ENCODE results near the gene TPM4. TPM values are rescaled to one million over a fixed set of nuclear protein-coding genes. Genes with fewer than 3 reads are reported as not detected.

TPM4 gene
- total RNA-seq, 4 donors from 2014 or later: 471 to 530 (median 493) TPM

DNA sequence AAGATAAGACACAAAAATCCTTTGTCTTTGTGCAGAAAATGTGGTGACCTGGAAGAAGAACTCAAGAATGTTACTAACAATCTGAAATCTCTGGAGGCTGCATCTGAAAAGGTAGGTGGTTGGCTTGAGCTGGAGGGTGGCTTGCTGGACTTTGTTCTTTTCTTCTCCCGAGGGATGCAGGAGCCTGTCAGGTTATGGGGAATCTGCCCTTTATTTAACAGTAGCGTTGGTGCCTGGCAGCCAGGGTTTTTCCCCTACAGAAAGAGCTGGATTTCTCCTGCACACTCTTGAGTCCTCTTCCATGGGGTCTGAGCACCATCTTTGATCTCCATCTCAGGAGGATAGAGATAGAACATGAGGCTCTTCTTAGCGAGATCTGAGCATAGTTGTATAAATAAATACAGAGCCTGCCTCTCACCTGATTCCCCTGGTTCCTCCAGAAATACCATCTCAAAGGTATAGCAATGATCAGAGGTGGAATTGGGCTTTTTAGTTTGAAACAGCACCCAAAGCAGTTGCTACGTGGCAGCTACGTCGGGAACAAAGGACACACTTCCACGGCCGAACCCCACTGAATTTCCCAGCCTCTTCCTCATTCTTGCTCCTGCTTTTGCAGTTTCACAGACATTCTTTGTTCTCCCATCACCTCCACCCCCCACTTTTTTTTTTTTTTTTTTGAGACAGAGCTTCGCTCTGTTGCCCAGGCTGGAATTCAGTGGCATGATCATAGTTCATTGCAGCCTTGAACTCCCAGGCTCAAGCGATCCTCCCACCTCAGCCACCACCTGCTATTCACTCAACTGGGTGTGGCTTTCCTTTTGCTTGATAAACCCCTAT lies 12.9 kb downstream of the TPM4 start:
- H3K27me3 ChIP-seq: no peaks in the 10 kb centered on the region
- H3K36me3 ChIP-seq: peaks cover 16 to 100% (median 64%) of the 10 kb centered on the region in 3 donors
- no peak overlapping the region for H3K4me3 ChIP-seq
- H3K27ac ChIP-seq: peak overlapping the region; percentile 52 to 78 (median 65)
- TF ChIP-seq EP300 (IDR thresholded peaks at IDR 0.05) (no peak), POLR2A (IDR thresholded peaks at IDR 0.05) (no peak)
- TF ChIP-seq, protein P1, sequence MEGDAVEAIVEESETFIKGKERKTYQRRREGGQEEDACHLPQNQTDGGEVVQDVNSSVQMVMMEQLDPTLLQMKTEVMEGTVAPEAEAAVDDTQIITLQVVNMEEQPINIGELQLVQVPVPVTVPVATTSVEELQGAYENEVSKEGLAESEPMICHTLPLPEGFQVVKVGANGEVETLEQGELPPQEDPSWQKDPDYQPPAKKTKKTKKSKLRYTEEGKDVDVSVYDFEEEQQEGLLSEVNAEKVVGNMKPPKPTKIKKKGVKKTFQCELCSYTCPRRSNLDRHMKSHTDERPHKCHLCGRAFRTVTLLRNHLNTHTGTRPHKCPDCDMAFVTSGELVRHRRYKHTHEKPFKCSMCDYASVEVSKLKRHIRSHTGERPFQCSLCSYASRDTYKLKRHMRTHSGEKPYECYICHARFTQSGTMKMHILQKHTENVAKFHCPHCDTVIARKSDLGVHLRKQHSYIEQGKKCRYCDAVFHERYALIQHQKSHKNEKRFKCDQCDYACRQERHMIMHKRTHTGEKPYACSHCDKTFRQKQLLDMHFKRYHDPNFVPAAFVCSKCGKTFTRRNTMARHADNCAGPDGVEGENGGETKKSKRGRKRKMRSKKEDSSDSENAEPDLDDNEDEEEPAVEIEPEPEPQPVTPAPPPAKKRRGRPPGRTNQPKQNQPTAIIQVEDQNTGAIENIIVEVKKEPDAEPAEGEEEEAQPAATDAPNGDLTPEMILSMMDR (IDR thresholded peaks at IDR 0.05): no peak
- 43 to 50% methylated on average over 10 of the region's 10 CpGs for WGBS, 2 donors
- peaks cover 0 to 75% (median 30%) of the 10 kb centered on the region in 4 donors for H3K4me1 ChIP-seq
- DNase-seq (ENCODE audit: low spot score in 2 of 2): no peak
- H3K9me3 ChIP-seq: no peaks in the 10 kb centered on the region

DNA sequence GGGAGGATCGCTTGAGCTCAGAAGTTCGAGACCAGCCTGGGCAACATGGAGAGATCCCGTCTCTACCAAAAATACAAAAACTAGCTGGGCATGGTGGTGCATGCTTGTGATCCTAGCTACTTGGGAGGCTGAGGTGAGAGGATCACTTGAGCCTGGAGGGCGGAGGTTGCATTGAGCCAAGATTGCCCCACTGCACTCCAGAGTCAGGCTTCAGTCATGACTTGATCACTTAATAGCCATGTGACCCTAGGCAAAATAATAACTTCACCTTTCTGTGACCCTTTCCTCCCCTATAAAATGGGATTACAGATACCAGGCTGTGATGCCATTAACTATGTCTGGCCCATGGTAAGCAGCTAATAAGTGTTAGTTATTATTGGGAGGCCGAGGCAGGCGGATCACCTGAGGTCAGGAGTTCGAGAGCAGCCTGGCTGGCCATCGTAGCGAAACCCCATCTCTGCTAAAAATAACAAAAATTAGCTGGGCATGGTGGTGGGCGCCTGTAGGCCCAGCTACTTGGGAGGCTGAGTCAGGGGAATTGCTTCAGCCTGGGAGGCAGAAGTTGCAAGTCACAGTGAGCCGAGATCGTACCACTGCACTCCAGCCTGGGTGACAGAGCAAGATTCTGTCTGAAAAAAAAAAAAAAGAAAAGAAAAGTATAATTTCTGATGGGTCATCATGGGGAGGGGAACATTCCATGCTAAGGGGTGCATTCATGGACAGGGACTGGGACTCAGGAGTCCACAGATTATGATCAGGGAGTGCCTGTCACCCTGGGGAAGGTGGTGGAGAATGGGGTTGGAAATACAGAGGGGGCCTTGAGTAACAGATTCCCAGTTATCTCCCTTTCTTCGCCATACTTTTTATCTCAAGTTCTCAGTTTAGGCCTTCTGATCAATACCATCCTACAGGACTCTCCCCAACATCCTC lies 15.5 kb downstream of the TPM4 start:
- Histone ChIP-seq H3K27ac (peak overlapping the region in 2 of 4 donors; percentile 40 to 78), H3K4me3 (no peak overlapping the region), H3K36me3 (peaks cover 15 to 98% (median 66%) of the 10 kb centered on the region in 3 donors), H3K9me3 (no peaks in the 10 kb centered on the region), H3K4me1 (peaks cover 0 to 69% (median 27%) of the 10 kb centered on the region in 4 donors), H3K27me3 (no peaks in the 10 kb centered on the region)
- DNase-seq (ENCODE audit: low spot score in 2 of 2): no peak
- 90 to 96% methylated on average over 8 to 13 of the region's 13 CpGs for WGBS, 2 donors
- TF ChIP-seq EP300 (IDR thresholded peaks at IDR 0.05): no peak
- TF ChIP-seq POLR2A (IDR thresholded peaks at IDR 0.05): no peak
- TF ChIP-seq, protein P1 (IDR thresholded peaks at IDR 0.05): no peak

DNA sequence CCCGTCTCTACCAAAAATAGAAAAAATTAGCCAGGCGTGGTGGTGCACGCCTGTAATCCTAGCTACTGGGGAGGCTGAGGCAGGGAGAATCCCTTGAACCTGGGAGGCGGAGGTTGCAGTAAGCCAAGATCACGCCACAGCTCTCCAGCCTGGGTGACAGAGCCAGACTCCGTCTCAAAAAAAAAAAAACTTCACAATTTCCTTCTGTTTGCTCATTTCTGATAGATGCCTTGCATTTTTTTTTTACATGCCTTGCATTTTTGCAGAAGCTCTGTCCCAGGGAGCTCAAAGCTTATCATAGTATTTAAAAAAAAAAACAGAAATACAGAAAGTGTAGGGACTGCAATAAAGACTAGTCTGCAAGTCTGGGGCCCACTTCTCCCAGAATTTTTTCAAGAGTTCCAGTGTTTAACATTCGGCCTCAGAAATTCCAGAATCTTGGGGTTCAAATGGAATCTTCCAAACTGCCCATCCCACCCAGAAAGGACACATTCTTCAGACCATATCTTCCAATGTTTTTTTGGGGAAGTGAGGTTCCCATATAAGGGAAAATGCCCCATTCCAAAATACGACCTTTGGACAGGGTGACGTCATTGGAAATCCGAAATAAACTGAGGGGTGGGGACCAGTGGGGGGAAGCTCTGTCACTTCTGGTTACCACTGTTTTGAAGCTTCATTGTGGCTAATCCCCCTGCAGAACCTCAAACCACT lies 18.2 kb downstream of the TPM4 start:
- no peak overlapping the region for H3K4me3 ChIP-seq
- TF ChIP-seq EP300 (IDR thresholded peaks at IDR 0.05): no peak
- TF ChIP-seq POLR2A (IDR thresholded peaks at IDR 0.05): no peak
- TF ChIP-seq, protein P1 (IDR thresholded peaks at IDR 0.05): no peak
- H3K27me3 ChIP-seq: no peaks in the 10 kb centered on the region
- peaks cover 15 to 98% (median 44%) of the 10 kb centered on the region in 3 donors for H3K36me3 ChIP-seq
- WGBS, 2 donors: 56 to 57% methylated on average over 10 of the region's 10 CpGs
- DNase-seq (ENCODE audit: low spot score in 2 of 2): no peak
- H3K27ac ChIP-seq: peak overlapping the region in 3 of 4 donors; percentile 44 to 82 (median 80)
- H3K9me3 ChIP-seq: no peaks in the 10 kb centered on the region
- peaks cover 0 to 53% (median 14%) of the 10 kb centered on the region in 4 donors for H3K4me1 ChIP-seq

DNA sequence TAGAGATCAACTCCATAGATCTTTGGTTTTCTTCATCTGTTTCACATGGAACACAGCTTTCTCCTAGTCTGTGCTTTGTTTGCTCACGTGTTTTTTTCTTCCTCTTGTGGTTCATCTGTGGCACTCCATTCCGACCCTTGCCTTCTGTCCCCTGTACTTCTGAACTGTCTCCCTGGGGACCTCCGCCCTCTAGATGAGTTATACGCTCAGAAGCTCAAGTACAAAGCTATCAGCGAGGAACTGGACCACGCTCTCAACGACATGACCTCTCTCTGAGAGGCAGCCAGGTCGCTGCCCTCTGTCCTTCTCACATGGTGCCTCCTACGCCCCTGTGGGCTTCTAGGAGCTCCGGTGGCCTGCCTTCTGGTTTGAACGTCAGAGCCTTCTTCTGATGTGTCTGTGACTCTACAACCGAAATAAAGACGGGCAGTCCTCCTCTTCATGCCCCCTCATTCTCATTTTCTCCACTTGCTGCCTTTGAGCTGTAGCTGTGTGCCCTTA lies 18.8 kb downstream of the TPM4 start:
- 40 to 52% methylated on average over 13 of the region's 13 CpGs for WGBS, 2 donors
- Histone ChIP-seq H3K36me3 (peaks cover 15 to 98% (median 44%) of the 10 kb centered on the region in 3 donors), H3K4me1 (peaks cover 0 to 47% (median 12%) of the 10 kb centered on the region in 4 donors), H3K27ac (peak overlapping the region in 3 of 4 donors; percentile 44 to 82 (median 80)), H3K27me3 (no peaks in the 10 kb centered on the region), H3K9me3 (no peaks in the 10 kb centered on the region), H3K4me3 (no peak overlapping the region)
- no peak for DNase-seq (ENCODE audit: low spot score in 2 of 2)
- TF ChIP-seq, protein P1 (IDR thresholded peaks at IDR 0.05): no peak
- peak in 1 of 2 donors; percentile 38 for TF ChIP-seq EP300 (IDR thresholded peaks at IDR 0.05)
